Spleen (tissue), 7 donors: ENCODE measurements around the gene CAMK2G.

Experiments
- POLR2A ChIP-seq, 3 donors: fragments of 450-650 bp; IDR thresholded peaks; one replicate each; pipeline ENCODE4 v1.5.1; 2017; ENCODE audit warnings: antibody characterized with exemption in 3 of 3, mild to moderate bottlenecking in 1 of 3
- POLR2AphosphoS5 ChIP-seq, 3 donors: sonication (generic); formaldehyde crosslinking; IDR thresholded peaks; one replicate each; pipeline ENCODE4 v1.5.1; 2017; ENCODE audit warnings: antibody characterized with exemption in 3 of 3
- TF ChIP-seq, protein P1 (sequence below), 11 experiments: fragments of 200-600 bp in 7 of 11; fragments of 450-650 bp in 4 of 11; sonication (generic) in 4 of 11; IDR thresholded peaks in 8 of 11; conservative IDR thresholded peaks in 3 of 11; 1 replicate in 7 of 11; 2 replicates in 4 of 11; pipeline versions ENCODE4 v1.4.0 to v1.8.0; 2016 to 2021; ENCODE audit warnings: antibody characterized with exemption in 11 of 11, inconsistent platforms in 4 of 11, mild to moderate bottlenecking in 1 of 11
- donor health status: DM: no; HTN: no; CAD: no; lungs with moderate emphysema.
- donor health status: DM: no; HTN: no; CAD: no.
- donor health status: DM: no; HTN: no; CAD: no.

DNA sequence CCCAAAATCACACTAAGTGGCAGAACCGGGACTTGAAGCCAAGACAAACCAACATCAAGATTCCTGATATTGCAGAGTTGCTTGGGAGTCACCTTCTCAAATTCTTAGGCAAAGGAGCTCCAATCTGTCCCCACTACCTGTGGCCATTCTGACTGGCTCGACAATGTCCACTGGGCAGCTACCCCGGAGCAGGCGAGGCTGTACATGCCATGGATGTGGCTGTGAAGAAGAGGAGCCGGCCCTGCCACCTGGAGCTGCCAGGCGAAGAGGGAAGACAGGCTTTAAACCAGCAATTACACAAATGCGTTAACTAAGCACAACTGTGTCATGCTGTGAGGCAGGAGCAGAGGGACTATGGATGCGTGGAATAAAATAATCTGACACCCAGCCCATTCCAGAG, 18.1 kb downstream of the CAMK2G start:
- TF ChIP-seq, protein P1, sequence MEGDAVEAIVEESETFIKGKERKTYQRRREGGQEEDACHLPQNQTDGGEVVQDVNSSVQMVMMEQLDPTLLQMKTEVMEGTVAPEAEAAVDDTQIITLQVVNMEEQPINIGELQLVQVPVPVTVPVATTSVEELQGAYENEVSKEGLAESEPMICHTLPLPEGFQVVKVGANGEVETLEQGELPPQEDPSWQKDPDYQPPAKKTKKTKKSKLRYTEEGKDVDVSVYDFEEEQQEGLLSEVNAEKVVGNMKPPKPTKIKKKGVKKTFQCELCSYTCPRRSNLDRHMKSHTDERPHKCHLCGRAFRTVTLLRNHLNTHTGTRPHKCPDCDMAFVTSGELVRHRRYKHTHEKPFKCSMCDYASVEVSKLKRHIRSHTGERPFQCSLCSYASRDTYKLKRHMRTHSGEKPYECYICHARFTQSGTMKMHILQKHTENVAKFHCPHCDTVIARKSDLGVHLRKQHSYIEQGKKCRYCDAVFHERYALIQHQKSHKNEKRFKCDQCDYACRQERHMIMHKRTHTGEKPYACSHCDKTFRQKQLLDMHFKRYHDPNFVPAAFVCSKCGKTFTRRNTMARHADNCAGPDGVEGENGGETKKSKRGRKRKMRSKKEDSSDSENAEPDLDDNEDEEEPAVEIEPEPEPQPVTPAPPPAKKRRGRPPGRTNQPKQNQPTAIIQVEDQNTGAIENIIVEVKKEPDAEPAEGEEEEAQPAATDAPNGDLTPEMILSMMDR (IDR thresholded peaks at IDR 0.05 in 8 of 11, conservative IDR thresholded peaks at IDR 0.05 in 3 of 11), result no peak
- TF ChIP-seq POLR2A (IDR thresholded peaks at IDR 0.05), result no peak
- TF ChIP-seq POLR2AphosphoS5 (IDR thresholded peaks at IDR 0.05), result no peak
